Activated naive CD8-positive, alpha-beta T cell treated with anti-CD3 and anti-CD28 coated beads, Interleukin-2, amount 50 U/mL, for 24 hours (primary cell): ENCODE measurements around the gene MTERF2.
"Not testable (repeated sequence)": the region's sequence is repeated elsewhere in the genome, so short reads cannot be mapped to it uniquely, and the experiment has no call there.

Experiments
- ATAC-seq: fragments of 150-1000 bp; cut with Tn5 transposase; one replicate; pipeline ENCODE4 v1.10.0; 2021
- DNase-seq: peaks from one replicate; pipeline ENCODE4 v3.0.0; 2021
- H3K27ac Mint-ChIP-seq: one replicate; pipeline ENCODE4 v1.8.0; 2021; ENCODE audit warnings: mild to moderate bottlenecking, mixed read lengths
- H3K27me3 Mint-ChIP-seq: one replicate; pipeline ENCODE4 v1.8.0; 2021; ENCODE audit warnings: mixed read lengths
- H3K36me3 Mint-ChIP-seq: one replicate; pipeline ENCODE4 v1.8.0; 2021; ENCODE audit warnings: low read depth, mixed read lengths
- H3K4me1 Mint-ChIP-seq: one replicate; pipeline ENCODE4 v1.8.0; 2021; ENCODE audit warnings: mixed read lengths
- H3K4me3 Mint-ChIP-seq: one replicate; pipeline ENCODE4 v1.8.0; 2021; ENCODE audit warnings: mild to moderate bottlenecking, moderate library complexity, mixed read lengths
- H3K9me3 Mint-ChIP-seq: one replicate; pipeline ENCODE4 v1.8.0; 2021; ENCODE audit warnings: mixed read lengths

MTERF2 gene

DNA sequence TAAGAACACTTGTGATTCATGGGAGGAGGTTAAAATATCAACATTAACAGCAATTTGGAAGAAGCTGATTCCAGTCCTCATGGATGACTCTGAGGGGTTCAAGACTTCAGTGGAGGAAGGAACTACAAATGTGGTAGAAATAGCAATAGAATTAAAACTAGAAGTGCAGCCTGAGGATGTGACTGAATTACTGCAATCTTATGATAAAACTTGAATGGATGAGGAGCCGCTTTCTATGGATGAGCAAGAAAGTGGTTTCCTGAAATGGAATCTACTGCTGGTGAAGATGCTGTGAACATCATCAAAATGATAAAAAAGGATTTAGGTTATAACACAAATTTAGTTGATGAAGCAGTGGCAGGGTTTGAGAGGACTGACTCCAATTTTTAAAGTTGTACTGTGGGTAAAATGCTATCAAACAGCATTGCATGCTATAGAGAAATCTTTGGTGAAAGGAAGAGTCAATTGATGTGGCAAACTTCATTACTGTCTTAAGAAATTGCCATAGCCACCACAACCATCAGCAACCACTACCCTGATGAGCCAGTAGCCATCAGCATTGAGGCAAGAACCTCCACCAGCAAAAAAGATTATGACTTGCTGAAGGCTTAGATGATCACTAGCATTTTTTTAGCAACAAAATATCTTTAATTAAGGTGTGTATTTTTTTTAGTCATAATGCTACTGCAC is 25.9 kb upstream of the MTERF2 start:
- Mint-ChIP-seq H3K27me3 (no peaks in the 10 kb centered on the region), H3K27ac (no peak overlapping the region), H3K4me3 (no peak overlapping the region), H3K36me3 (peaks cover 25% of the 10 kb centered on the region), H3K9me3 (no peaks in the 10 kb centered on the region), H3K4me1 (no peaks in the 10 kb centered on the region)
- no peak for DNase-seq
- no peak for ATAC-seq

GRCh38 chr12:107011519-107011918 is 24.6 kb upstream of the MTERF2 start:
- Mint-ChIP-seq H3K9me3 (no peaks in the 10 kb centered on the region), H3K36me3 (peaks cover 13% of the 10 kb centered on the region), H3K4me1 (no peaks in the 10 kb centered on the region), H3K27me3 (no peaks in the 10 kb centered on the region), H3K27ac (no peak overlapping the region), H3K4me3 (no peak overlapping the region)
- no peak for DNase-seq
- ATAC-seq, result no peak

GRCh38 chr12:107007411-107007810 is 20.5 kb upstream of the MTERF2 start:
- H3K36me3 Mint-ChIP-seq, result peaks cover 17% of the 10 kb centered on the region
- no peaks in the 10 kb centered on the region for H3K4me1 Mint-ChIP-seq
- no peak for ATAC-seq
- no peaks in the 10 kb centered on the region for H3K9me3 Mint-ChIP-seq
- no peaks in the 10 kb centered on the region for H3K27me3 Mint-ChIP-seq
- DNase-seq, result no peak
- no peak overlapping the region for H3K27ac Mint-ChIP-seq
- no peak overlapping the region for H3K4me3 Mint-ChIP-seq

GRCh38 chr12:107002665-107003064 is 15.7 kb upstream of the MTERF2 start:
- not testable (repeated sequence) for H3K4me1 Mint-ChIP-seq, H3K4me3 Mint-ChIP-seq, H3K27ac Mint-ChIP-seq, ATAC-seq, H3K9me3 Mint-ChIP-seq, DNase-seq, H3K27me3 Mint-ChIP-seq
- peaks cover 25% of the 10 kb centered on the region for H3K36me3 Mint-ChIP-seq

- no peak for ATAC-seq
- DNase-seq, result no peak
- H3K27me3 Mint-ChIP-seq, result no peaks in the 10 kb centered on the region
- H3K9me3 Mint-ChIP-seq, result no peaks in the 10 kb centered on the region
- no peak overlapping the region for H3K4me3 Mint-ChIP-seq
- no peaks in the 10 kb centered on the region for H3K4me1 Mint-ChIP-seq
- H3K36me3 Mint-ChIP-seq, result peaks cover 42% of the 10 kb centered on the region
- no peak overlapping the region for H3K27ac Mint-ChIP-seq
These were observed 12.5 kb upstream of the MTERF2 start for GRCh38 chr12:106999446-106999845.

- Mint-ChIP-seq H3K4me3 (no peak overlapping the region), H3K27me3 (no peaks in the 10 kb centered on the region), H3K4me1 (no peaks in the 10 kb centered on the region), H3K9me3 (no peaks in the 10 kb centered on the region), H3K27ac (no peak overlapping the region), H3K36me3 (peaks cover 41% of the 10 kb centered on the region)
- ATAC-seq, result no peak
- DNase-seq, result no peak
These were observed 11.0 kb upstream of the MTERF2 start for GRCh38 chr12:106997916-106998315.

DNA sequence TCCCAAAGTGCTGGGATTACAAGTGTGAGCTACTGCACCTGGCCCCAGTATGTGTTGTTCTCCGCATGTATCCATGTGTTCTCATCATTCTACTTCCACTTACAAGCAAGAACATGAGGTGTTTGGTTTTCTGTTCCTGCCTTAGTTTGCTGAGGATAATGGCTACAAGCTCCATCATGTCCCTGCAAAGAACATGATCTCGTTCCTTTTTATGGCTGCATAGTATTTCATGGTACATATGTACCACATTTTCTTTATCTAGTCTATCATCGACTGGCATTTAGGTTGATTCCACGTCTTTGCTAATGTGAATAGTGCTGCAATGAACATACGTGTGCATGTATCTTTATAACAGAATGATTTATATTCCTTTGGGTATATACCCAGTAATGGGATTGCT is 9.2 kb upstream of the MTERF2 start:
- peaks cover 30% of the 10 kb centered on the region for H3K36me3 Mint-ChIP-seq
- not testable (repeated sequence) for H3K4me3 Mint-ChIP-seq, H3K27me3 Mint-ChIP-seq, DNase-seq, ATAC-seq, H3K27ac Mint-ChIP-seq, H3K4me1 Mint-ChIP-seq, H3K9me3 Mint-ChIP-seq

GRCh38 chr12:106994579-106995220 is 7.8 kb upstream of the MTERF2 start:
- no peak overlapping the region for H3K27ac Mint-ChIP-seq
- no peak overlapping the region for H3K4me3 Mint-ChIP-seq
- no peaks in the 10 kb centered on the region for H3K9me3 Mint-ChIP-seq
- H3K36me3 Mint-ChIP-seq, result peaks cover 24% of the 10 kb centered on the region
- ATAC-seq, result no peak
- no peaks in the 10 kb centered on the region for H3K27me3 Mint-ChIP-seq
- DNase-seq, result no peak
- no peaks in the 10 kb centered on the region for H3K4me1 Mint-ChIP-seq

GRCh38 chr12:106987846-106988245 is 900 bp upstream of the MTERF2 start:
- no peaks in the 10 kb centered on the region for H3K27me3 Mint-ChIP-seq
- peak overlapping the region; percentile 86 for H3K4me3 Mint-ChIP-seq
- H3K27ac Mint-ChIP-seq, result no peak overlapping the region
- ATAC-seq (no peak), DNase-seq (no peak)
- peaks cover 12% of the 10 kb centered on the region for H3K9me3 Mint-ChIP-seq
- peaks cover 23% of the 10 kb centered on the region for H3K36me3 Mint-ChIP-seq
- peaks cover 42% of the 10 kb centered on the region for H3K4me1 Mint-ChIP-seq

DNA sequence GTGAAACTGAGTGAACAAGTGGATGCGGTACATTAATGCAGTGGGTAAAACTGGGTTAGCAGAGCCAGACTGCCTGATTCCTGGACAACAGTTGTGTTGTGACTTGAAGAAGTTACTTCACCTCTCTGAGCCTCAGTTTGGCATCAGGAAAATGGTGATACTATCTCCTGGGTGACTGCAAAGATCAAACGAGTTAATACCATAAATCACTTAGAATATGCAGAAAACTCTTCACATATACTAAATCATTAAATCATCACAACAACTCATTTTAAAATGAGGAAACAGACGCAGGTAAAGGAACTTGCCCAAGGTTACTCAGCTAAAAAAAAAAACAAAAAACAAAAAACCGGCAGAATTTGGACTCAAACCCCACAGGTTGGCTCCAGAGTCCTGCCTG is 811 bp downstream of the MTERF2 start:
- Mint-ChIP-seq H3K4me3 (peak overlapping the region; percentile 86), H3K9me3 (peaks cover 12% of the 10 kb centered on the region), H3K36me3 (peaks cover 27% of the 10 kb centered on the region), H3K27me3 (no peaks in the 10 kb centered on the region), H3K27ac (no peak overlapping the region), H3K4me1 (peaks cover 47% of the 10 kb centered on the region)
- DNase-seq (no peak), ATAC-seq (no peak)

GRCh38 chr12:106985479-106985878 is 1.5 kb downstream of the MTERF2 start:
- H3K4me1 Mint-ChIP-seq, result peaks cover 47% of the 10 kb centered on the region

DNA sequence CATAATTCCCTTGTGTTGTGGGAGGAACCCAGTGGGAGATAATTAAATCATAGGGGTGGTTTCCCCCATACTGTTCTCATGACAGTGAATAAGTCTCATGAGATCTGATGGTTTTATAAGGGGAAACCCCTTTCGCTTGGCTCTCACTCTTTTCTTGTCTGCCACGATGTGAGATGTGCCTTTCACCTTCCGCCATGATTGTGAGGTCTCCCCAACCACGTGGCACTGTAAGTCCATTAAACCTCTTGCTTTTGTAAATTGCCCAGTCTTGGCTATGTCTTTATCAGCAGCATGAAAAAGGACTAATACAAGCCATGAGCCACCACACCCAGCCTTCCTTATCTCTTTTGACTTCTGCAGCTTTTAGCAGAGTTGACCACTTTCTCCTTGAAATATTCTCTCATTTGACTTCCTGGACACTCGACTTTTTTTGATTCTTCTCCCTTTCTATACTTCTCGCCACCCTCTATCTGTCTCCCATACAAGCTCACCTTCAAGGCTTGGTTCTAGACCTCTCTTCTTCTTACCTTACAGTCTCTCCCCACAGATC is 2.3 kb downstream of the MTERF2 start:
- H3K9me3 Mint-ChIP-seq, result peaks cover 12% of the 10 kb centered on the region
- H3K27ac Mint-ChIP-seq, result peak overlapping the region; percentile 4
- DNase-seq (no peak), ATAC-seq (no peak)
- peaks cover 47% of the 10 kb centered on the region for H3K4me1 Mint-ChIP-seq
- peaks cover 27% of the 10 kb centered on the region for H3K36me3 Mint-ChIP-seq
- H3K27me3 Mint-ChIP-seq, result no peaks in the 10 kb centered on the region
- peak overlapping the region; percentile 1 for H3K4me3 Mint-ChIP-seq

More at GRCh38 chr12:106985479-106985878, 1.5 kb downstream of the MTERF2 start:
- H3K36me3 Mint-ChIP-seq, result peaks cover 27% of the 10 kb centered on the region
- peaks cover 12% of the 10 kb centered on the region for H3K9me3 Mint-ChIP-seq
- no peak for DNase-seq
- ATAC-seq, result no peak
- H3K4me3 Mint-ChIP-seq, result no peak overlapping the region
- no peaks in the 10 kb centered on the region for H3K27me3 Mint-ChIP-seq
- H3K27ac Mint-ChIP-seq, result no peak overlapping the region

- no peak overlapping the region for H3K27ac Mint-ChIP-seq
- no peak overlapping the region for H3K4me3 Mint-ChIP-seq
- DNase-seq (no peak), ATAC-seq (no peak)
- H3K36me3 Mint-ChIP-seq, result peaks cover 29% of the 10 kb centered on the region
- peaks cover 12% of the 10 kb centered on the region for H3K9me3 Mint-ChIP-seq
- H3K27me3 Mint-ChIP-seq, result no peaks in the 10 kb centered on the region
- H3K4me1 Mint-ChIP-seq, result peaks cover 43% of the 10 kb centered on the region
These were observed 4.7 kb downstream of the MTERF2 start for GRCh38 chr12:106982229-106982628.

- ATAC-seq, result no peak
- peaks cover 12% of the 10 kb centered on the region for H3K9me3 Mint-ChIP-seq
- peaks cover 40% of the 10 kb centered on the region for H3K4me1 Mint-ChIP-seq
- H3K36me3 Mint-ChIP-seq, result peaks cover 29% of the 10 kb centered on the region
- no peaks in the 10 kb centered on the region for H3K27me3 Mint-ChIP-seq
- no peak for DNase-seq
- no peak overlapping the region for H3K27ac Mint-ChIP-seq
- H3K4me3 Mint-ChIP-seq, result no peak overlapping the region
These were observed 5.2 kb downstream of the MTERF2 start for GRCh38 chr12:106981788-106982187.

GRCh38 chr12:106980944-106981343 is 6.0 kb downstream of the MTERF2 start:
- ATAC-seq (no peak), DNase-seq (no peak)
- peaks cover 31% of the 10 kb centered on the region for H3K36me3 Mint-ChIP-seq
- no peak overlapping the region for H3K4me3 Mint-ChIP-seq
- H3K4me1 Mint-ChIP-seq, result peaks cover 39% of the 10 kb centered on the region
- H3K27me3 Mint-ChIP-seq, result no peaks in the 10 kb centered on the region
- peaks cover 12% of the 10 kb centered on the region for H3K9me3 Mint-ChIP-seq
- no peak overlapping the region for H3K27ac Mint-ChIP-seq
